ENCODE data around the gene GDA. TPM values are rescaled to one million over a fixed set of nuclear protein-coding genes. Genes with fewer than 3 reads are reported as not detected.

GDA gene
- total RNA-seq, 2 donors from 2014 or later = 0.44 TPM; not detected in 1

DNA sequence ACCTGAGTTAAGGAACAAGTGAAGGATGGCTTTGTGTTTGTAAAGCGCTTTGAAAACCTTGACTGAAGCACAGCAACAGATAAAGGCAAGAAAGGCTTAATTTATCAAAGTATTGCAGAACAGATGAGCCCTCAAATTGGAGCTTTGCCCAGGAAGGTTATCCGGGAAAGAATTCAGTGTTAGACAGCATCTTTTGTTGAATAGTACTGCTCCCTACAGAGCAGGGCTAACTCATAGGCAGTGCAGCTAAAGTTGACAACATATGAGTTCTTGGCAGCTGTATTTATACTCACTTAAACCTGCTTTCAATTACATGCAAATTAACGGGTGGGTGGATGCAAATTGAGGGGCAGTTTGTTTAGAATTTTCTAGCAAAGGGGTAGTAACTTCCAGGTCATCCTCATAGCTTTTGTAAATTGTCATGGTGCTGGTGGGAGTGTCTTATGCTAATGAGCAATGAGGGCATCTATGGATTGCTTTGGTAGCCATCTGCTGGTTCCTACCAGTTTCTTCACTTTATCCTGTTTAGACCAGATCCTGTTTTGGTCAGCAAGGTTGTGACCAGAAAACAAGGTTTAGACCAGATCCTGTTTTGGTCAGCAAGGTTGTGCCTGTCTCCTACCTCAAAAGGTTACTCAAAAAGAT is 105.8 kb downstream of the GDA start:
- H3K27me3 ChIP-seq = no peaks in the 10 kb centered on the region
- H3K4me3 ChIP-seq = no peak overlapping the region
- H3K9me3 ChIP-seq = no peaks in the 10 kb centered on the region
- H3K4me1 ChIP-seq = no peaks in the 10 kb centered on the region
- TF ChIP-seq CTCF (IDR thresholded peaks at IDR 0.05) = no peak
- H3K27ac ChIP-seq = no peak overlapping the region
- H3K36me3 ChIP-seq = no peaks in the 10 kb centered on the region
- DNase-seq (ENCODE audit: low spot score) = no peak

DNA sequence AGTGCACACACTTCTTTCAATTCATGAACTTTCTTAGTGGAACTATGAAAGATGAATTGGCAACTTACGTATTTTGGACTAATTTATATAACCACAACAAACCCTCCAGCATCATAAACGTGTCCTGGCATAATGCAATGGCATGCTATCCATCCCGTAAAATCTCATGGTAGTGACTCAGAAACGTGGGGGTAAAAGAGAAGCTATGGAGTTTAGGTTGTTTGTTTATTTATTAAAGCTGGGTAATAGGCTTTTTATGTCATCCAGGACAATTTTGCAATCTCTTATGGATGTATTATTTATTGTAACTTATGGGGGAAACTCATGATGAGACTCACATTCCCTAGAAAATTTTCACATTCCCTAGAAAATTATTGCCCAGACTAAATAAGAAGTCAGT is 106.3 kb downstream of the GDA start:
- TF ChIP-seq CTCF (IDR thresholded peaks at IDR 0.05) = no peak
- no peaks in the 10 kb centered on the region for H3K36me3 ChIP-seq
- no peaks in the 10 kb centered on the region for H3K27me3 ChIP-seq
- no peak overlapping the region for H3K4me3 ChIP-seq
- H3K4me1 ChIP-seq = no peaks in the 10 kb centered on the region
- H3K9me3 ChIP-seq = no peaks in the 10 kb centered on the region
- no peak overlapping the region for H3K27ac ChIP-seq
- no peak for DNase-seq (ENCODE audit: low spot score)

DNA sequence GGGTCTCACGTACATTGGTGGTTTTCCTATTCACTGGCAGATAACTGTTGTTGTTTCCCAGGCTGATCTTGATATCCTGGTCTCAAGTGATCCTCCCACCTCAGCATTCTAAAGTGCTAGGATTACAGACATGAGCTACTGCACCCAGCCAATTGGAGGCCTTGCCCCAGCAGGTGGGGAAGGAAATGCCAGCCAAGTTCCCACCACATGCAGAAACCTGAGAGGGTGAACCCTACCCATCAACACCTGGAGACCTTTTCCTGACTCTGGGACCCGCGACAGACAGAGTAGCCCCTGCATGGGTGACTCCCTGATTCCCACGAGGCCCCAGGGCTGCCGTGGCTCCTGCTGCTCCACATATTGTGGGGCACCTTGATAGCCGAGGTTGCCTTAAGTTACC is 107.7 kb downstream of the GDA start:
- H3K4me1 ChIP-seq = no peaks in the 10 kb centered on the region
- no peak for DNase-seq (ENCODE audit: low spot score)
- no peak overlapping the region for H3K27ac ChIP-seq
- H3K36me3 ChIP-seq = no peaks in the 10 kb centered on the region
- no peak overlapping the region for H3K4me3 ChIP-seq
- TF ChIP-seq CTCF (IDR thresholded peaks at IDR 0.05) = no peak
- H3K27me3 ChIP-seq = no peaks in the 10 kb centered on the region
- H3K9me3 ChIP-seq = no peaks in the 10 kb centered on the region

DNA sequence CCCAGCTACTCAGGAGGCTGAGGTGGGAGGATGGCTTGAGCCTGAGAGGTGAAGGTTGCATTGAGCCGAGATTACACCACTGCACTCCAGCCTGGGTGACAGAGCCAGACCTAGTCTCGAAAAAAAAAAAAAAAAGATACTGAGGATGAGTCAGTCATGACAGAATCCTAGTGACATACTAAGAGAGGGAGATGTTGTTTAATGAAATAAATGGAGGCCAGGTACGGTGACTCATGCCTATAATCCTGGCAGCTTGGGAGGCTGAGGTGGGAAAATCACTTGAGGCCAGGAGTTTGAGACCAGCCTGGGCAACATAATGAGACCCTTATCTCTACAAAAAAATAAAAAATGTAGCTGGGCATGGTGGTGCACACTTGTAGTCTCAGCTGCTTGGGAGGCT is 108.6 kb downstream of the GDA start:
- TF ChIP-seq CTCF (IDR thresholded peaks at IDR 0.05) = no peak

GRCh38 chr9:72262063-72262462 is 112.8 kb downstream of the GDA start:
- H3K27me3 ChIP-seq = no peaks in the 10 kb centered on the region
- no peak for DNase-seq (ENCODE audit: low spot score)
- no peak for TF ChIP-seq CTCF (IDR thresholded peaks at IDR 0.05)

More for the DNA sequence above, 108.6 kb downstream of the GDA start:
- H3K36me3 ChIP-seq = no peaks in the 10 kb centered on the region
- DNase-seq (ENCODE audit: low spot score) = no peak
- no peak overlapping the region for H3K27ac ChIP-seq
- no peaks in the 10 kb centered on the region for H3K9me3 ChIP-seq
- H3K4me1 ChIP-seq = no peaks in the 10 kb centered on the region
- no peak overlapping the region for H3K4me3 ChIP-seq
- no peaks in the 10 kb centered on the region for H3K27me3 ChIP-seq

DNA sequence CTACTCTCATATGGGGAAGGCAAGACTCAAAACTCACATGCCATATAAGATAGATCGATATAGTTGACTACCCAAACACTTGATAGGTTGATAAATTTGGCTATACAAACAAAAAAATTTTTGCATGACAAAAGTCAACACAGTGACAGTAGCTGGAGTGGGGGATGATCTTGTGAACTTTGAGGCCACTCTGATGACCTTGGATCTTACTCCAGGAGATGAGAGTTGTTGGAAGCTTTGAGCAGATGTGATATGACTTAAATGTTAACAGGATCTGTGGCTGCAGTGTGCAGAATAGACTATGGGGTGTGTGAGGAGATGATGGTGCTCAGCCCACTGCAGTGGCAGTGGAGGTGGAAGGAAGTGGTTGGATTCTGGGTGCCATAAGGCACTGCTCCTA is 114.3 kb downstream of the GDA start:
- Histone ChIP-seq H3K4me3 (no peak overlapping the region), H3K9me3 (no peaks in the 10 kb centered on the region), H3K36me3 (no peaks in the 10 kb centered on the region), H3K4me1 (no peaks in the 10 kb centered on the region), H3K27me3 (no peaks in the 10 kb centered on the region), H3K27ac (no peak overlapping the region)
- DNase-seq (ENCODE audit: low spot score) = no peak
- no peak for TF ChIP-seq CTCF (IDR thresholded peaks at IDR 0.05)

More at GRCh38 chr9:72262063-72262462, 112.8 kb downstream of the GDA start:
- Histone ChIP-seq H3K9me3 (no peaks in the 10 kb centered on the region), H3K27ac (no peak overlapping the region), H3K4me1 (no peaks in the 10 kb centered on the region), H3K36me3 (no peaks in the 10 kb centered on the region), H3K4me3 (no peak overlapping the region)

Data from right atrium auricular region (tissue), 2 donors.